DOHH2 (cell line): ENCODE measurements around the gene CPSF6.

Source experiments
- EZH2phosphoT487 ChIP-seq: fragments of 200-600 bp; sonication (generic); IDR thresholded peaks from 2 replicates; pipeline ENCODE4 v1.6.1; 2017; ENCODE audit warnings: borderline replicate concordance, mild to moderate bottlenecking, antibody characterized with exemption, low read length, moderate library complexity, mixed read lengths
- TF ChIP-seq, protein P1 (sequence below): fragments of 200-600 bp; sonication (generic); IDR thresholded peaks from one replicate; pipeline ENCODE4 v1.5.1; 2014; ENCODE audit warnings: antibody characterized with exemption, mild to moderate bottlenecking, low read depth, low read length; ENCODE audit not compliant: poor library complexity, severe bottlenecking

DNA sequence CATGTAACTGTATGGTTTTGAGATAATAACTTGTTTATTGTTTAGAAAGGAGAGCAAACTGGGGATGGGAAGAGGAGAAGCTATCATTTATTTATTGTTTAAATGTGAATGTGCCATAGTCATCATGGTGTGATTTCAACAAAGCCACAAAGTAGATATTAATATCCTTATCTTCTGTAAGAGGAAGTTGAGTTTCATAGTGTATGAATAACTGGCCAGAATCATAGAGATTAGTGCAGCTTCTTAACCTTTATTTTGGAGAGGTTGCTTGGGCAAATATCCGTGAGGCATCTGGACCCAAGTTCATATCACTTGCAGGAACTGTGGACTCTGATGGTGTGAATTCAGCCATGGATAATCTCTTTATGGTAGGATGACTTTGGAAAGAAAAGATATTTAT lies 82.0 kb downstream of the CPSF6 start:
- TF ChIP-seq, protein P1, sequence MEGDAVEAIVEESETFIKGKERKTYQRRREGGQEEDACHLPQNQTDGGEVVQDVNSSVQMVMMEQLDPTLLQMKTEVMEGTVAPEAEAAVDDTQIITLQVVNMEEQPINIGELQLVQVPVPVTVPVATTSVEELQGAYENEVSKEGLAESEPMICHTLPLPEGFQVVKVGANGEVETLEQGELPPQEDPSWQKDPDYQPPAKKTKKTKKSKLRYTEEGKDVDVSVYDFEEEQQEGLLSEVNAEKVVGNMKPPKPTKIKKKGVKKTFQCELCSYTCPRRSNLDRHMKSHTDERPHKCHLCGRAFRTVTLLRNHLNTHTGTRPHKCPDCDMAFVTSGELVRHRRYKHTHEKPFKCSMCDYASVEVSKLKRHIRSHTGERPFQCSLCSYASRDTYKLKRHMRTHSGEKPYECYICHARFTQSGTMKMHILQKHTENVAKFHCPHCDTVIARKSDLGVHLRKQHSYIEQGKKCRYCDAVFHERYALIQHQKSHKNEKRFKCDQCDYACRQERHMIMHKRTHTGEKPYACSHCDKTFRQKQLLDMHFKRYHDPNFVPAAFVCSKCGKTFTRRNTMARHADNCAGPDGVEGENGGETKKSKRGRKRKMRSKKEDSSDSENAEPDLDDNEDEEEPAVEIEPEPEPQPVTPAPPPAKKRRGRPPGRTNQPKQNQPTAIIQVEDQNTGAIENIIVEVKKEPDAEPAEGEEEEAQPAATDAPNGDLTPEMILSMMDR, result no peak
- TF ChIP-seq EZH2phosphoT487, result no peak
